Spleen (tissue), 11 donors: ENCODE results near the gene ABI3BP. TPM values are rescaled to one million over a fixed set of nuclear protein-coding genes. Genes with fewer than 3 reads are reported as not detected.

Source experiments
- DNase-seq: peaks from one replicate; pipeline ENCODE4 v3.0.0-alpha.2; 2020
- H3K27ac ChIP-seq, 8 donors: fragments of 200-600 bp; sonication (generic) in 7 of 8; 1 replicate in 4 of 8; 2 replicates in 4 of 8; pipeline versions ENCODE4 v1.5.0 to v1.8.0; 2016 to 2021; ENCODE audit warnings: inconsistent platforms in 4 of 8, mild to moderate bottlenecking in 4 of 8, moderate library complexity in 1 of 8
- H3K27me3 ChIP-seq, 7 donors: fragments of 200-600 bp; sonication (generic) in 6 of 7; replicated peaks in 1 of 7; 1 replicate in 4 of 7; 2 replicates in 3 of 7; pipeline versions ENCODE4 v1.5.0 to v1.8.0; 2016 to 2021; ENCODE audit warnings: inconsistent platforms in 3 of 7, mild to moderate bottlenecking in 1 of 7
- H3K36me3 ChIP-seq, 6 donors: fragments of 200-600 bp; sonication (generic) in 5 of 6; 1 replicate in 4 of 6; 2 replicates in 2 of 6; pipeline versions ENCODE4 v1.5.0 to v1.8.0; 2016 to 2021; ENCODE audit warnings: inconsistent platforms in 2 of 6
- H3K4me1 ChIP-seq, 6 donors: fragments of 200-600 bp; sonication (generic) in 5 of 6; 1 replicate in 3 of 6; 2 replicates in 3 of 6; pipeline versions ENCODE4 v1.5.0 to v1.8.0; 2016 to 2021; ENCODE audit warnings: inconsistent platforms in 3 of 6
- H3K4me3 ChIP-seq, 8 donors: fragments of 200-600 bp; sonication (generic) in 7 of 8; 1 replicate in 4 of 8; 2 replicates in 4 of 8; pipeline versions ENCODE4 v1.5.0 to v1.8.0; 2016 to 2021; ENCODE audit warnings: inconsistent platforms in 4 of 8, mild to moderate bottlenecking in 4 of 8, moderate library complexity in 2 of 8
- H3K9me3 ChIP-seq, 8 donors: fragments of 200-600 bp; sonication (generic) in 7 of 8; 1 replicate in 4 of 8; 2 replicates in 4 of 8; pipeline versions ENCODE4 v1.5.0 to v1.8.0; 2016 to 2021; ENCODE audit warnings: inconsistent platforms in 4 of 8
- POLR2A ChIP-seq, 3 donors: fragments of 450-650 bp; IDR thresholded peaks; one replicate each; pipeline ENCODE4 v1.5.1; 2017; ENCODE audit warnings: antibody characterized with exemption in 3 of 3, mild to moderate bottlenecking in 1 of 3
- POLR2AphosphoS5 ChIP-seq, 3 donors: sonication (generic); formaldehyde crosslinking; IDR thresholded peaks; one replicate each; pipeline ENCODE4 v1.5.1; 2017; ENCODE audit warnings: antibody characterized with exemption in 3 of 3
- WGBS, 5 donors: extraction: QIAGEN DNeasy Blood & Tissue Kit in 3 of 5; methylation state at CpG; one replicate each; pipeline versions ENCODE4 v1.1.5 to v1.1.7; 2013 to 2018; 5-methylcytosine and 5-hydroxymethylcytosine counted together
- intact Hi-C: fragments of 100-400 bp; cut with DNase I; formaldehyde crosslinking; loops from one replicate; pipeline ENCODE4 v1.15.0; 2023; ENCODE audit warnings: low total_unique reads
- polyA plus RNA-seq, 3 donors: library from polyadenylated mRNA; stranded (reverse); fragments of 200-250 nt; gene quantifications; one replicate each; pipeline ENCODE4 v1.2.1, GENCODE V29; 2013
- total RNA-seq, 7 donors: library from RNA; depleted of rRNA in 3 of 7; stranded (reverse); fragments of >200 nt in 3 of 7; fragmentation: NEBNext Ultra II Directional in 4 of 7; extraction: Animal tissue kit (Norgen Biotek cat#: 25700) in 4 of 7; gene quantifications; one replicate each; pipeline versions ENCODE4 v1.1.0 to v1.2.1, GENCODE V29; 2016 to 2021
- TF ChIP-seq, protein P1 (sequence below), 11 experiments: fragments of 200-600 bp in 7 of 11; fragments of 450-650 bp in 4 of 11; sonication (generic) in 4 of 11; IDR thresholded peaks in 8 of 11; conservative IDR thresholded peaks in 3 of 11; 1 replicate in 7 of 11; 2 replicates in 4 of 11; pipeline versions ENCODE4 v1.4.0 to v1.8.0; 2016 to 2021; ENCODE audit warnings: antibody characterized with exemption in 11 of 11, inconsistent platforms in 4 of 11, mild to moderate bottlenecking in 1 of 11
- donor health status: healthy with polysubstance abuse.
- donor health status: DM: no; HTN: no; CAD: no; lungs with moderate emphysema.
- donor health status: DM: no; HTN: no; CAD: no.
- donor health status: Bipolar disorder and iron deficiency.
- donor health status: healthy.
- donor health status: DM: no; HTN: no; CAD: no.
- donor health status: DM: yes; HTN: yes; CAD: no.

Gene ABI3BP
- total and polyA plus RNA-seq, 10 donors: 4.2 to 29.9 (median 16.3) TPM

DNA sequence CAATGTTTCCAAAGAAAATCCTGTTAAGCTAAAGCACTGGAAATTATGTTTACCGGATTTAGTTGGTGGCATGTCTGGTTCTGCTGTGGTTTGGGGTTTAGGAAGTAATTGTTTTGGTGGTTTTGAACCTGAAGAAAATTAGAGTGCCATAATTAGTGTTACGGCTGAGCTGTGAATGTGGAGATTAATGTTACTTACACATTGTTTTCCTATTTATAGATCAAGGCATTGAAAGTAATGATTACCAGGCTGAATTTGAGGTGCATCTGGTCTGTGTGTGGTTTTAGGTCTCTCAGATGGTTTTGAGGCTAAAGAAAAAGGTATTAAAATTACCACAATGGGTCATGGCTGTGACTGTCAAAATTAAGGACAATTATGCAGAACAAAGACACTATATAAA lies 155.1 kb downstream of the ABI3BP start:
- TF ChIP-seq POLR2A (IDR thresholded peaks at IDR 0.05) (no peak), POLR2AphosphoS5 (IDR thresholded peaks at IDR 0.05) (no peak)
- TF ChIP-seq, protein P1, sequence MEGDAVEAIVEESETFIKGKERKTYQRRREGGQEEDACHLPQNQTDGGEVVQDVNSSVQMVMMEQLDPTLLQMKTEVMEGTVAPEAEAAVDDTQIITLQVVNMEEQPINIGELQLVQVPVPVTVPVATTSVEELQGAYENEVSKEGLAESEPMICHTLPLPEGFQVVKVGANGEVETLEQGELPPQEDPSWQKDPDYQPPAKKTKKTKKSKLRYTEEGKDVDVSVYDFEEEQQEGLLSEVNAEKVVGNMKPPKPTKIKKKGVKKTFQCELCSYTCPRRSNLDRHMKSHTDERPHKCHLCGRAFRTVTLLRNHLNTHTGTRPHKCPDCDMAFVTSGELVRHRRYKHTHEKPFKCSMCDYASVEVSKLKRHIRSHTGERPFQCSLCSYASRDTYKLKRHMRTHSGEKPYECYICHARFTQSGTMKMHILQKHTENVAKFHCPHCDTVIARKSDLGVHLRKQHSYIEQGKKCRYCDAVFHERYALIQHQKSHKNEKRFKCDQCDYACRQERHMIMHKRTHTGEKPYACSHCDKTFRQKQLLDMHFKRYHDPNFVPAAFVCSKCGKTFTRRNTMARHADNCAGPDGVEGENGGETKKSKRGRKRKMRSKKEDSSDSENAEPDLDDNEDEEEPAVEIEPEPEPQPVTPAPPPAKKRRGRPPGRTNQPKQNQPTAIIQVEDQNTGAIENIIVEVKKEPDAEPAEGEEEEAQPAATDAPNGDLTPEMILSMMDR (IDR thresholded peaks at IDR 0.05 in 8 of 11, conservative IDR thresholded peaks at IDR 0.05 in 3 of 11): no peak
- Histone ChIP-seq H3K27me3 (no peaks in the 10 kb centered on the region), H3K4me1 (no peaks in the 10 kb centered on the region), H3K27ac (no peak overlapping the region), H3K36me3 (no peaks in the 10 kb centered on the region), H3K9me3 (no peaks in the 10 kb centered on the region), H3K4me3 (no peak overlapping the region)
- intact Hi-C loops: no loop called here
- DNase-seq: no peak
- WGBS, 5 donors: 19 to 32% (median 24%) methylated on average over 2 of the region's 2 CpGs

DNA sequence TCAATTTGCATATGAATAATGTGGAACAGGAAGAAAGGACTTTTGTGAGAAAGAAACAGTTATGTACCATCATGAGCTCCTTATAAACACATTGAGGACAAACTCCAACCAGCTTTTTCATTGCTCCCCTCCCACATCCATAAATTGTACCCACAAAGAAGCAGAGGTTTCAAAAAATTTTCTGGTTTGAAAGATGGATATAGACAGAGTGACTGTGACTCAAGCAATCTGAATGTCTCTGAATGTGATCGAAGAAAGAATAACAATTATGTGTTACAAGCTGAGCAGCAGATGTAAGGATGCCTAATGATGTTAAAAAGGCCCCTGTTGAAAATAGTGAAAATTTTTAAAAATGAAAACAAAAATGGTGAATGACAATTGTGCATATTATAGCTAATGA lies 156.6 kb downstream of the ABI3BP start:
- TF ChIP-seq, protein P1 (IDR thresholded peaks at IDR 0.05 in 8 of 11, conservative IDR thresholded peaks at IDR 0.05 in 3 of 11): no peak
- TF ChIP-seq POLR2A (IDR thresholded peaks at IDR 0.05) (no peak), POLR2AphosphoS5 (IDR thresholded peaks at IDR 0.05) (no peak)
- Histone ChIP-seq H3K4me1 (no peaks in the 10 kb centered on the region), H3K27me3 (no peaks in the 10 kb centered on the region), H3K36me3 (no peaks in the 10 kb centered on the region), H3K4me3 (no peak overlapping the region), H3K27ac (no peak overlapping the region), H3K9me3 (no peaks in the 10 kb centered on the region)
- no peak for DNase-seq
- intact Hi-C loops: no loop called here
- 91 to 98% (median 95%) methylated on average over 1 of the region's 1 CpG for WGBS, 5 donors

DNA sequence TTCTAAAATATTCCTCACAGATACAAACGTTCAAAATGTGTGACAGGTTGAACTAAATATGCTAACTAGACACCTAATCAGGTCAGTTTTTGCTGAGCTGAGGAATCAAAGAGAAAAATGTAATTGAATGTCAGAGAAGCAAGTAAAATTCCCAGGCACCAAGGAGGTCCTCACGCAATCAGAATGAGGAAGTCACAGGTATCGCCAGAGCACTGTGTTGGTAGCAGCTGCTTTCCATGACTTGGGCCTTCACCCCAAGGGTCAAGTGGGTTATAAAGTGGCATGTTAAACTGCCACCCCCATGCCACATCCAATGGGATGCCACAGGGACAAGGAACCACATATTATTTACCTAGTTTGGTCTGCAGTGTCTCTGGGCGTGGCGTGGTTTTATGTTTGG lies 158.9 kb downstream of the ABI3BP start:
- intact Hi-C loops: no loop called here
- H3K36me3 ChIP-seq: no peaks in the 10 kb centered on the region
- no peaks in the 10 kb centered on the region for H3K27me3 ChIP-seq
- WGBS, 5 donors: 76 to 92% (median 85%) methylated on average over 5 of the region's 5 CpGs
- no peak overlapping the region for H3K27ac ChIP-seq
- DNase-seq: no peak
- H3K4me3 ChIP-seq: no peak overlapping the region
- no peaks in the 10 kb centered on the region for H3K9me3 ChIP-seq
- no peaks in the 10 kb centered on the region for H3K4me1 ChIP-seq
- TF ChIP-seq POLR2A (IDR thresholded peaks at IDR 0.05) (no peak), POLR2AphosphoS5 (IDR thresholded peaks at IDR 0.05) (no peak)
- TF ChIP-seq, protein P1 (IDR thresholded peaks at IDR 0.05 in 8 of 11, conservative IDR thresholded peaks at IDR 0.05 in 3 of 11): no peak

DNA sequence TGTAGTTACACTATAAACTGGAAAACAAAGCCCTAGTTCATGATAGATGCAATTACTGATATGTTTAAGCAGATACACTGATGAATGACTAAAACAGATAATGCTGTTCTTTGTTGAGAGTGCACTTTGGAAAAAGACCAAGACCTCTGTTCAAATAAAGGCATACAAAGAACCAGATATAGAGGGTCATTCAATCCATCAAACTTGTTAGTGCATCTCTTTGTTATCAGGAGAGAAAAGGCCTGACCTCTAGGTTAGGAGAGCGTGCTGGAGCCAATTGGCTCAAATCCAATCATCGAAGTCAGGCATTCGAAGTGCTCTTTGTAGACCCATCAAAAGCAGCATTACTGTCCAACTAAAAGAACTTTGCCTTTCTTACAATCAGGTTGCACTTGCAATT lies 159.7 kb downstream of the ABI3BP start:
- no peak for TF ChIP-seq POLR2AphosphoS5 (IDR thresholded peaks at IDR 0.05)
- TF ChIP-seq POLR2A (IDR thresholded peaks at IDR 0.05): no peak
- TF ChIP-seq, protein P1 (IDR thresholded peaks at IDR 0.05 in 8 of 11, conservative IDR thresholded peaks at IDR 0.05 in 3 of 11): no peak
- 66 to 78% (median 77%) methylated on average over 3 of the region's 3 CpGs for WGBS, 5 donors
- H3K27me3 ChIP-seq: no peaks in the 10 kb centered on the region
- DNase-seq: no peak
- no peak overlapping the region for H3K4me3 ChIP-seq
- no peaks in the 10 kb centered on the region for H3K36me3 ChIP-seq
- no peak overlapping the region for H3K27ac ChIP-seq
- intact Hi-C loops: no loop called here
- H3K4me1 ChIP-seq: no peaks in the 10 kb centered on the region
- H3K9me3 ChIP-seq: no peaks in the 10 kb centered on the region
